ENCODE results near the gene PEX11G.
"Not testable (repeated sequence)": the region's sequence is repeated elsewhere in the genome, so short reads cannot be mapped to it uniquely, and the experiment has no call there.

Gene PEX11G

DNA sequence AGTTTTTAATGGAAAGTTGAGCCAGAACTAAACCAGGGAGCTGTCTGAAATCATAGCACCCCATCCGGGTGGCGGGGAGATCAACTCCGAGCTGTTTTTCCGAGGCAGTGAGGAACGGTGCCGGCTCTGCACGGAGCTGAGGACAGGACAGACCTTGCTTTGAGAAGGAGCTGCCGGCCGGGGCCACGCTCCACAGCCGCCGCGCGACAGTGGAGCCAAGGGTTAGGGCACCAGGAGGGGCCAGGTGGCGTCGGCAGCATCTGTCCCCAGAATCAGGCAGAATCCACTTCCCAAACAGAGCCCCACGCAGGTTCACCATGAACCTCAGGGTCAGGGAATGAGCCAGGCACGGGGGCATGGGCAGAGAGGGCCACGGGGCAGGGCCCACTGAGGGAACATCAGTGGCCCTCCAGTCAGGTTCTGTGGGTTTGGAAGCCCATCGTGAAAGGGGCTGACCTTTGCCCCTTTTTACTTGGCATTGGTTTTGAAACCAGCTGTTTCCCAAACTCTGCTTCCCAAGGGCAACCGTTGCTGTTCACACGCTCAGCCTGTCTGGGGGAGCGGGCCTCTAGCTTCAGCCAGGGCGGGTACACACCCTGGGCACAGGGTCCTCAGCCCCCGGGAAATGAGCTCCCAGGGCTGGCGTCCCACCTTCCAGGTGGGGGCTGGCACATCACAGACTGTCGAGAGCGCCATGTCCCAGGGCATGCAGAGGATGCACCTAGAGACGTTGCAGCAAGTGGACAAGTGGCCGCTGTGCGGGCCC, 18.1 kb downstream of the PEX11G start:
- DNase-seq (ENCODE audit: low read depth in 2 of 2, low spot score in 1 of 2), result no peak

DNA sequence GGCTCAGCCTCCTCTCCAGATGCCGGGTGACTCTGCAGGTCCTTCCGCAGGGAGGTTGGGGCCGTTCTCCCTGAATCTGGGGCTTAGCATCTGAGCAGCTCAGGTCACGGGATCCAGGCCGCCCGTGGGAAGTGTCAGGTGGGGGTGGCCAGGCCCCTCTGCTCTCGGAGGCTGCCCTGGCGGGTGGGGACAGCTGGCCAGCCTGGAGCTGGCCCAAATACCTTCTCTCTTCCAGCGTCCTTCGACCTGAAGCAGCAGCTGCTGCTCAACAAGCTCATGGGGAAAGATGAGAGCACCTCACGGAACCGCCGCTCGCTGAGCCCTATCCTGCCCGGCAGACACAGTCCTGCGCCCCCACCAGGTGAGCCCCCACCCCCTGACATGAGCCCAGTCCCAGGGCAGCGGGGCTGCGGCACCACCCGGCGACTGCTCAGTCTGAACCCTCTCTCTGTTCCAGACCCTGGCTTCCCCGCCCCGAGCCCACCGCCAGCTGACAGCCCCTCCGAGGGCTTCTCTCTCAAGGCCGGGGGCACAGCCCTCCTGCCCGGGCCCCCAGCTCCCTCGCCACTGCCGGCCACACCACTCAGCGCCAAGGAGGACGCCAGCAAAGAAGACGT, 19.1 kb downstream of the PEX11G start:
- DNase-seq (ENCODE audit: low read depth in 2 of 2, low spot score in 1 of 2), result no peak

DNA sequence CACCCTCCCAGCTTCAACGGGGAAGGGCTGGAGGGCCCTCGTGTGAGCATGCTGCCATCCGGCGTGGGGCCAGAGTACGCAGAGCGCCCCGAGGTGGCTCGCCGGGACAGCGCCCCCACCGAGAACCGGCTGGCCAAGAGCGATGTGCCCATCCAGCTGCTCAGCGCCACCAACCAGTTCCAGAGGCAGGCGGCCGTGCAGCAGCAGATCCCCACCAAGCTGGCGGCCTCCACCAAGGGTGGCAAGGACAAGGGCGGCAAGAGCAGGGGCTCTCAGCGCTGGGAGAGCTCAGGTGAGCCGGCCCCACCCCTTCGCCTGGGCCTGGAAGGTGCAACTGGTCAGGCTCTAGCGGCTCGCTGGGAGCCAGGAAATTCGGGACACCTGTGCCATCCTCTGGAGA, 20.0 kb downstream of the PEX11G start:
- no peak for DNase-seq (ENCODE audit: low read depth in 2 of 2, low spot score in 1 of 2)

DNA sequence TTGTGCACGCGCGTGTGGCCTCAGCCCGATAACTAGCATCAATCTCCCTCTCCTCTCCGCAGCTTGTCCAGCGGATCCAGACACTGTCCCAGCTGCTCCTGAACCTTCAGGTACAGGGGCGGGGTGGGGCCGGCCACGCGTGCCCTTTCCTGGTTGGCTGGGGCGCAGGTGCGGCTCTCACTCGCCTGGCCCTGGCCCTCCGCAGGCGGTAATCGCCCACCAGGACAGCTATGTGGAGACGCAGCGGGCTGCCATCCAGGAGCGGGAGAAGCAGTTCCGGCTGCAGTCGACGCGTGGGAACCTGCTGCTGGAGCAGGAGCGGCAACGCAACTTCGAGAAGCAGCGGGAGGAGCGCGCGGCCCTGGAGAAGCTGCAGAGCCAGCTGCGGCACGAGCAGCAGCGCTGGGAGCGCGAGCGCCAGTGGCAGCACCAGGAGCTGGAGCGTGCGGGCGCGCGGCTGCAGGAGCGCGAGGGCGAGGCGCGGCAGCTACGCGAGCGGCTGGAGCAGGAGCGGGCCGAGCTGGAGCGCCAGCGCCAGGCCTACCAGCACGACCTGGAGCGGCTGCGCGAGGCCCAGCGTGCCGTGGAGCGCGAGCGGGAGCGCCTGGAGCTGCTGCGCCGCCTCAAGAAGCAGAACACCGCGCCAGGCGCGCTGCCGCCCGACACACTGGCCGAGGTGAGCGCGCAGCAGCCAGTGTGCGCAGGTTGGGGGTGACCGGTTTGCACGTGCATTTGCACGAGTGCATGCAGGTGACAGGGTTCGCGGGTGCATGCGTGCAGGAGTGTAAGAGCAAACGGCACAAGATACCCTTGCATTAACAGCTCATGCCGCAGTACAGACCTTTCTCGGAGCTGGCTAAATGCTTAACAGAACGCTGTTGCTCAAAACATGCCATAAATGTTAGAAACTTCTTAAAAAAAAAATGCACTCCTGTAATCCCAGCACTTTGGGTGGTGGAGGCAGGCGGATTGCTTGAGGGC, 21.5 kb downstream of the PEX11G start:
- DNase-seq (ENCODE audit: low read depth in 2 of 2, low spot score in 1 of 2), result no peak

DNA sequence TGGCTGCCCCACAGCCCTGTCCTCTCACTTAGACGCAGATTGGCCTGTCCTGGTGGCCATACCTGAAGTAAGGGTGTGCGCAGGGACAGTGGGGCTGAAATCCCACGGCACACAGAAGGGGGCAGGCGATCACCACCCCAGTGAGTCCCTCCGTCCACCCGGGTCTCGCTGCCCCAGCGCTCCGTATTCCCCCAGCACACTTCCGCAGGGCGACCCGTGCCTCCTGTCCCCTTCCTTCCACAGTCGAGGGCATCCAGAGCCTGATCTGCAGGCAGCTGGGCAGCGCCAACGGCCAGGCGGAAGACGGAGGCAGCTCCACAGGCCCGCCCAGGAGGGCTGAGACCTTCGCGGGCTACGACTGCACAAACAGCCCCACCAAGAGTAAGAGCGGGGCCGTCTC, 25.3 kb downstream of the PEX11G start:
- DNase-seq (ENCODE audit: low read depth in 2 of 2, low spot score in 1 of 2), result no peak

DNA sequence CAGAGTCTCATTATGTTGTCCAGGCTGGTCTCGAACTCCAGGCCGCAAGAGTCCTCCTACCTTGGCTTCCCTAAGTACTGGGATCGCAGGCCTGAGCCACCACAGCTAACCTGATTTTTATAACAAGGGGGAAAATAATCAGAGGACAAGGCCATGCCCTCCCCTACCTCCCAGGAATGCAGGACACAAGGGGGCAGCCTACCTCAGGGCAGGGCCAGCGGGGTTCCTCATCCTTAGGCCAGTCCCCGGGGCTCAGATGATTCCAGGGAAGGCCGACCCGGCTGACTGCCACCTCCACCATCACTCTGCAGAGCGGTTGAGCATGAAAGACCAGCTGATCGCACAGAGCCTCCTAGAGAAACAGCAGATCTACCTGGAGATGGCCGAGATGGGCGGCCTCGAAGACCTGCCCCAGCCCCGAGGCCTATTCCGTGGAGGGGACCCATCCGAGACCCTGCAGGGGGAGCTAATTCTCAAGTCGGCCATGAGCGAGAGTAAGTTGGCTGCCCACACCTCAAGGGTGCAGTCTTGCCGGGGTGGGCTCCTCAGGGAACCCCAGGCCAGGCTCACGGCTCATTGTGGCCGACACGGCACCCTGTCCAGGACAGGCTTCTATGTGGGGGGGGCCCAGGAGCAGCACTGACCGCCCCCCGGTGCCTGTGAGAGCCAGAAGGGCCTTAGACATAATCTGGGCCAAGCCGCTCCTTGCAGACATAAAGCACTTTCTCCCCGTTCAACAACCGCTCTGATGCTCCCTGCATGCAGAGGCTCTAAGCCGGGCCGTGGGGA, 26.8 kb downstream of the PEX11G start:
- DNase-seq (ENCODE audit: low read depth in 2 of 2, low spot score in 1 of 2), result no peak

DNA sequence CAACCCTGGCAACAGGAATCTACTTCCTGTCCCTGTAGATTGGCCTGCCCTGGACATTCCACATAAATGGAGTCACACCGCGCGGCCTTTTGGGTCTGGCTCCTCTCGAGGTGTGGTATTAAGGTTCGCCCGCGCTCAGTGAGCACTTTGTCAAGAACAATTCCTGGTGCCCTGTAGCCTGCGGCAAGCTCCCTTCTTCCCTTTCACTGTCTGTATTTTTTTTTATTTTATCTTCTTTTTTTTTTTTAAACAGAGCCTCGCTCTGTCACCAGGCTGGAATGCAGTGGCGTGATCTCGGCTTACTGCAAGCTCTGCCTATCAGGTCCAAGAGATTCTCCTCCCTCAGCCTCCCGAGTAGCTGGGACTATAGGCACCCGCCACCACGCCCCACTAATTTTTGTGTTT, 28.3 kb downstream of the PEX11G start:
- DNase-seq (ENCODE audit: low read depth in 2 of 2, low spot score in 1 of 2), result no peak

DNA sequence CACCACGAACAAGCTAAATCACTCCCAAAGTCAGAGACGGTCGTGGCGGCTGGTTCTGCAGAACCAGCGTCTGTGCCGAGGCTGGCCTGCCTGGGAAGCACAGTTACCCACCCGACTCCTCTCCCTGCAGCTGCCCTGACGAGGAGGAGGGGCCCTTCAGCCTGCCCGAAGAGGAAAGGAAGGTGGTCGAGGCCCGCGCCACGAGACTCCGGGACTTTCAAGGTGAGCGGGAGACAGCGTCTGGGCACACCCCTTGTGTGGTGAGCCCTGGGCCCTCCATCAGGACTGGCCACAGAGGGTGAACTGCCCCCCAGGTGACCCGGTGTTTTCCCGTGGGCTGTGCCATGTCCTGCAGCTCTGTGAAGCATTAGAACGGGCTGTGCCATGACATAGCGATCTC, 29.1 kb downstream of the PEX11G start:
- no peak for DNase-seq (ENCODE audit: low read depth in 2 of 2, low spot score in 1 of 2)

DNA sequence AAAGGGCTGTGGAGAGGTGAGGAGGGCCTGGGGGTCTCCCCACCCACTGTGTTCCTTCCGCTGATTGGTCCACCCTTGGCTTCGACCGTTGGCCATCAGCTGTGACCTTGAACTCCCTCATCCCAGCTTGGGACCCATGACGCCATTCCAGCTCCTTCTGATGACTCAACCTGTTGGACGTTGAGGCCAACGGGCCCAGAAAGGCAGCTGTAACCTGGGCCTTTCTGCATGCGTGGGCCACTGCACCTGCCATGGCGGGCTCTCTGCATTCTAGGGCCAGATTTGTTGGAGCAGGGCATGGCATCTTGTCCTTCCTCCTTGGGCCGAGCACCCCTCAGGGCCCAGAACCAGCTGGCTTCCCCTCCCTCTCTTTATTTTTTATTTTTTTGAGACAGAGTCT, 30.2 kb downstream of the PEX11G start:
- DNase-seq (ENCODE audit: low read depth in 2 of 2, low spot score in 1 of 2), result no peak

DNA sequence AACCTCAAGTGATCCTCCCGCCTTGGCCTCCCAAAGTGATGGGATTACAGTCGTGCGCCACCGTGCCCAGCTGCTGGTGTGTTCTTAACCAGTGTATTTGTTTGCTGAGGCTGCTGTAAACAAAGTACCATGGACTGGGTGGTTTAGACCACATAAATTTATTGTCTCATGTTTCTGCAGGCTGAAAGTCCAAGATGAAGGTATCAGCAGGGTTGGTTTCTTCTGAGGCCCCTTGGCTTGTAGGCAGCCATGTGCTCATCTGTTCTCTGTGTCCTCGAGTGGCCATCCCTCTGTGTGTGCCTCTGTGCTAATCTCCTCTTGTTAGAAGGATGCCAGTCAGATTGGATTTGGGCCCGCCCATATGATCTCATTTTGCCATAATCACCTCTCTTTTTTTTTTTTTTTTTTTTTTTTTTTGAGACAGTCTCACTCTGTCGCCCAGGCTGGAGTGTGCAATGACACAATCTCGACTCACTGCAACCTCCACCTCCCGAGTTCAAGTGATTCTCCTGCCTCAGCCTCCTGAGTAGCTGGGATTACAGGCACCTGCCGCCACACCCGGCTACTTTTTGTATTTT, 31.8 kb downstream of the PEX11G start:
- no peak for DNase-seq (ENCODE audit: low read depth in 2 of 2, low spot score in 1 of 2)

DNA sequence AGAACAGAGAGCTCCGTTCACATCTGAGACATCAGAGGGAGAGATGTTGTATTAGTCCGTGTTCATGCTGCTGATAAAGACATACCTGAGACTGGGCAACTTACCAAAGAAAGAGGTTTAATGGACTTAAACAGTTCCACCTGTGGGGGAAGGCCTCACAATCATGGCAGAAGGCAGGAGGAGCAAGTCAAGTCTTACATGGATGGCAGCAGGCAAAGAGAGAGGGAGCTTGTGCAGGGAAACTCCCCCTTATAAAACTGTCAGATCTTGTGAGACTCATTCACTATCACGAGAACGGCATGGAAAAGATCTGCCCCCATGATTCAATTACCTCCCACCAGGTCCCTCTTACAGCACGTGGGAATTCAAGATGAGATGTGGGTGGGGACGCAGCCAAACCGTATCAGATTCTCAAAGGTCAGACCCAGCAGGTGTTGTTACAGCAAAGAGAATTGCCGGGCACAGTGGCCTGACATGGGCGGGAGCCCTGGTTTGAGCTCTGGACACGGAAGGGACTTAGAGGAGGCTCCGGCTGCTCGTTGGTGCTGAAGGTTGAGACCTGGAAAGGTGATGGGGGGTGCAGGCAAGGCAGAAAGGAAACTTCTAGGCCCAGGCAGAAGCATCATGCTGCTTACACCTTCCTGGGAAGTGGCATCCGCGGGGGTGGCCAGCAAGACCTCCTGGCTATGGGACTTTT, 33.1 kb downstream of the PEX11G start:
- no peak for DNase-seq (ENCODE audit: low read depth in 2 of 2, low spot score in 1 of 2)

DNA sequence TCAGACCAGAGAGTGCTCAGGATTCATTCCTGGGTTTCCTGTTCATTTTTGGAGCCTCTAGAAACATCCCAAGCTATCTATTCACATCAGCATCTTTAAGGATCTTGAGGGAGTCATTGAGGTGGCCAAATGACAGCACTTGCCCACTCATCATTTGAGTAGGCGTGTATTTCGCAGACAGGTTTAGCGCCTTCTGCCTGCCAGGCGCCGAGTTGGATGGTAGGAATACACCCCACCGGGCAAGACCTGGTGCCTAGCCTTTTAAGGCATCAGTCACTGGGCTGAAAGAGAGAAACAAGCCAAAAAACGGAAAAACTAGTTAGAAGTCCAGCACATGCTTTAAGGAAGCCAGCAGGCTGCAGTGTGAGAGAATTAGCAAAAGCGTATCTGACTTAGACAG, 33.8 kb downstream of the PEX11G start:
- no peak for DNase-seq (ENCODE audit: low read depth in 2 of 2, low spot score in 1 of 2)

DNA sequence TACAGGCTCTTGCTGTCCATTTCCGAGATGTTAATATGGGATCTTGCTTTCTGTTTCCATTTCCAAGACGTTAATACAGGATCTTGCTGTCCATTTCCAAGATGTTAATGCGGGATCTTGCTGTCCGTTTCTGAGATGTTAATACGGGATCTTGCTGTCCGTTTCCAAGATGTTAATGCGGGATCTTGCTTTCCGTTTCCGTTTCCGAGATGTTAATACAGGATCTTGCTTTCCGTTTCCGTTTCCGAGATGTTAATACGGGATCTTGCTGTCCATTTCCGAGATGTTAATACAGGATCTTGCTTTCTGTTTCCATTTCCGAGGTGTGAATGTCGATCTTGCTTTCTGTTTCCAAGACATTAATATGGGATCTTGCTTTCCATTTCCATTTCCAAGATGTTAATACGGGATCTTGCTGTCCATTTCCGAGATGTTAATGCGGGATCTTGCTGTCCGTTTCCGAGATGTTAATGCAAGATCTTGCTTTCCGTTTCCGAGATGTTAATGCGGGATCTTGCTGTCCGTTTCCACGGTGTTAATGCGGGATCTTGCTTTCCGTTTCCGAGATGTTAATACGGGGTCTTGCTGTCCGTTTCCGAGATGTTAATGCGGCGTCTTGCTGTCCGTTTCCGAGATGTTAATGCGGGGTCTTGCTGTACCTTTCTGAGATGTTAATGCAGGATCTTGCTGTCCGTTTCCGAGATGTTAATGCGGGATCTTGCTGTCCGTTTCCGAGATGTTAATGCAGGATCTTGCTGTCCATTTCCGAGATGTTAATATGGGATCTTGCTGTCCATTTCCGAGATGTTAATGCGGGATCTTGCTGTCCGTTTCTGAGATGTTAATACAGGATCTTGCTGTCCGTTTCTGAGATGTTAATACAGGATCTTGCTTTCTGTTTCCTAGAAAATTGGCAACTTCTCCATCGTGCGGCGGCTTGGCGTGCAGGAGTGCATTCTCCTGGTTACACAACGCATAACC, 38.3 kb downstream of the PEX11G start:
- no peak for DNase-seq (ENCODE audit: low read depth in 2 of 2, low spot score in 1 of 2)

DNA sequence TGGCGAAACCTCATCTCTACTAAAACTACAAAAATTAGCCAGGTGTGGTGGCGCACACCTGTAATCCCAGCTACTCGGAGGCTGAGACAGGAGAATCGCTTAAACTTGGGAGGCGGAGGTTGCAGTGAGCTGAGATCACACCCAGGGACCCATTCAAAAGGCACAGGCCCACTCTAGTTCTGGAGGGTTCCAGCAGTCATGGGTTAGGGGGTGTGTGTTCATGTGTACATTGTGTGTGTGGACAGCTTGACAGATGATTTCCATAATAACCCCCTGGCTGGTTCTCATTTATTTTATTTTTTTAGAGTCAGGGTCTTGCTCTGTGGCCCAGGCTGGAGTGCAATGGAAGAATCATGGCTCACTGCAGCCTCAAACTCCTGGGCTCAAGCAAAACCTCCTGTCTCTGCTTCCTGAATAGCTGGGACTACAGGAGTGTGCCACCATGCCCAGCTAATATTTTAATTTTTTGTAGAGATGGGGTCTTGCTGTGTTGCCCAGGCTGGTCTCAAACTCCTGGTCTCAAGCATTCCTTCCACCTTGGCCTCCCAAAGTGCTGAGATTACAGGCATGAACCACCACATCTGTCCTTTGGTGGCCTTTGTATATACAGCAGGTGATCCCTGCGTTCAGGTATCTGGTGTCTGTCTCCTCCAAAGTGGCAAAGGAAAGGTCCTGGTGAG, 39.3 kb downstream of the PEX11G start:
- DNase-seq (ENCODE audit: low read depth in 2 of 2, low spot score in 1 of 2), result not testable (repeated sequence)

DNA sequence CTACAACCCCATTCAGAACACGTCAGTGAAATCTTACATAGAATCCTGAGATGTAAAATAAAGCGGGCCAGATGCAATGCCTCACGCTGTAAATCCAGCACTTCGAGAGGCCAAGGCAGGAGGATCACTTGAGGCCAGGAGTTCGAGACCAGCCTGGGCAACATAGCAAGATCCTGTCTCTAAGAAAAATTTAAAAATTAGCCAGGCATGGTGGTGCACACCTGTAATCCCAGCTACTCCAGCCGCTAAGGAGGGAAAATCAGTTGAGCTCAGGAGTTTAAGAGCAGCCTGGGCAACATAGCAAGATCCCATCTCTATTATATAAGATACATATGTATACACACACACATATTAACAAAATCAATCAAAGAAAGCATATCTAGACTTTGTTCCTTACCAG, 41.2 kb downstream of the PEX11G start:
- DNase-seq (ENCODE audit: low read depth in 2 of 2, low spot score in 1 of 2), result no peak

DNA sequence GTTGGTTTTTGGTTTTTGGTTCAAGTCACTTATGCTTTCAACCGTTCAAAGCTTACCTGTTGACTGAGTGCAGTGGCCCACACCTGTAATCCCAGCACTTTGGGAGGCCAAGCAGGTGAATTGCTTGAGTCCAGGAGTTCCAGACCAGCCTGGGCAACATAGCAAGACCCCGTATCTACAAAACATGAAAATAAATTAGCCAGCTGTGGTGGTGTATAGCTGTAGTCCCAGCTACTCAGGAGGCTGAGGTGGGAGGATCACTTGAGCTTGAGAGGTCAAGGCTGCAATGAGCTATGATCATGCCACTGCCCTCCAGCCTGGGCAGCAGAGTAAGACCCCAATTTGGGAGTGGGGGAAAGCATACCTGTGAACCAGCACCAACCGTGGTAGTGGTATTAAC, 43.7 kb downstream of the PEX11G start:
- DNase-seq (ENCODE audit: low read depth in 2 of 2, low spot score in 1 of 2), result no peak

DNA sequence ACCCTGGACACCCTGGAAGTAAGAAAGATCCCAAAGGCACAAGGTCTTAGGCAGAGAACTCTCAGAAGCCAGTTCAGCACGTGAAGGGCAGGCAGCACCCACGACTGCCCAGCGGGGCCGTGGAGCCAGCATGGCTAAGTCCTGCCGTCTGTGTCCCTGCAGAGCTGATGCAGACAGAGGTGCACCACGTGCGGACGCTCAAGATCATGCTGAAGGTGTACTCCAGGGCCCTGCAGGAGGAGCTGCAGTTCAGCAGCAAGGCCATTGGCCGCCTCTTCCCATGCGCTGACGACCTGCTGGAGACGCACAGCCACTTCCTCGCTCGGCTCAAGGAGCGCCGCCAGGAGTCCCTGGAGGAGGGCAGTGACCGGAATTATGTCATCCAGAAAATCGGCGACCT, 44.8 kb downstream of the PEX11G start:
- DNase-seq (ENCODE audit: low read depth in 2 of 2, low spot score in 1 of 2), result no peak

DNA sequence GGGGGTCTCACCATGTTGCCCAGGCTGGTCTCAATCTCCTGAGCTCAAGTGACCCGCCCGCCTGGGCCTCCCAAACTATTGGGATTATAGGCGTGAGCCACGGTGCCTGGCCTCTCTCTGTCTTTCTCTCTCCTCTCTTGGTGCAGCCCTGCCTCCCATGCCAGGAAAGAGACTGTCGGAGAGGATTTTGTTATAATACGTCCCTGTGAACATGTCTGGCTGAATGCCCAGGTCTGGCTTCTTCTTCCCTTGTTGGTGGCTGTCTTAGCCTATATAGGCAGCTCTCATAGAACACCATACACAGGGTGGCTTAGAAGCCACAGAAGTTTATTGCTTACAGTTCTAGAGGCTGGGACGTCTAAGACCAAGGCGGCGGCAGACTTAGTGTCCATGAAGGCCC, 46.4 kb downstream of the PEX11G start:
- DNase-seq (ENCODE audit: low read depth in 2 of 2, low spot score in 1 of 2), result no peak

All from stimulated activated CD8-positive, alpha-beta memory T cell treated with anti-CD3 and anti-CD28 coated beads, Interleukin-4, amount 100 ng/mL, for 4 hours (primary cell).